Ammon's horn (tissue), 1 donor: ENCODE data around the gene LCN1.

ENCODE experiments used
- DNase-seq: peaks from one replicate; pipeline ENCODE4 v3.0.0-alpha.2; 2016; ENCODE audit warnings: low spot score

Gene LCN1

GRCh38 chr9:135520916-135521607 lies at the start of gene LCN1:
Gene LCN1, plus strand, starts transcription at chr9:135521440. Its CDS starts 58 bp downstream, at chr9:135521498.
- no peak for DNase-seq

GRCh38 chr9:135471791-135472640 lies 49.2 kb upstream of the LCN1 start:
- no peak for DNase-seq

- no peak for DNase-seq
These were observed 47.2 kb upstream of the LCN1 start for GRCh38 chr9:135473972-135474543.

GRCh38 chr9:135474915-135475314 lies 46.3 kb upstream of the LCN1 start:
- peak; percentile 47 for DNase-seq

- no peak for DNase-seq
These were observed 44.5 kb upstream of the LCN1 start for GRCh38 chr9:135476561-135477355.

GRCh38 chr9:135478191-135478590 lies 43.0 kb upstream of the LCN1 start:
- DNase-seq, result no peak

GRCh38 chr9:135478829-135479468 lies 42.3 kb upstream of the LCN1 start:
- peak; percentile 65 for DNase-seq

- no peak for DNase-seq
These were observed 41.7 kb upstream of the LCN1 start, which contains the start of gene PPP1R26 for GRCh38 chr9:135479469-135480052. Gene PPP1R26, plus strand, starts transcription at chr9:135479782. Its CDS starts 4,729 bp downstream, at chr9:135484511.

- DNase-seq, result no peak
These were observed 40.9 kb upstream of the LCN1 start for GRCh38 chr9:135480071-135480939.

- no peak for DNase-seq
These were observed 40.3 kb upstream of the LCN1 start for GRCh38 chr9:135480940-135481310.

- no peak for DNase-seq
These were observed 39.1 kb upstream of the LCN1 start for GRCh38 chr9:135482015-135482754.

GRCh38 chr9:135484460-135485277 lies 36.6 kb upstream of the LCN1 start:
- peak; percentile 1 for DNase-seq

GRCh38 chr9:135485385-135485784 lies 35.9 kb upstream of the LCN1 start:
- DNase-seq, result no peak

- no peak for DNase-seq
These were observed 35.4 kb upstream of the LCN1 start for GRCh38 chr9:135485832-135486231.

- no peak for DNase-seq
These were observed 34.8 kb upstream of the LCN1 start for GRCh38 chr9:135486267-135487065.

- no peak for DNase-seq
These were observed 33.8 kb upstream of the LCN1 start for GRCh38 chr9:135487281-135488012.

- no peak for DNase-seq
These were observed 33.3 kb upstream of the LCN1 start for GRCh38 chr9:135488013-135488330.
